NCI-H187 (cell line): ENCODE measurements around the gene DAPK2.

Experiments used
- DNase-seq, 2 experiments: peaks; one replicate each; lab custom pipeline; 2025; lab: John Stamatoyannopoulos, UW

Gene DAPK2

DNA sequence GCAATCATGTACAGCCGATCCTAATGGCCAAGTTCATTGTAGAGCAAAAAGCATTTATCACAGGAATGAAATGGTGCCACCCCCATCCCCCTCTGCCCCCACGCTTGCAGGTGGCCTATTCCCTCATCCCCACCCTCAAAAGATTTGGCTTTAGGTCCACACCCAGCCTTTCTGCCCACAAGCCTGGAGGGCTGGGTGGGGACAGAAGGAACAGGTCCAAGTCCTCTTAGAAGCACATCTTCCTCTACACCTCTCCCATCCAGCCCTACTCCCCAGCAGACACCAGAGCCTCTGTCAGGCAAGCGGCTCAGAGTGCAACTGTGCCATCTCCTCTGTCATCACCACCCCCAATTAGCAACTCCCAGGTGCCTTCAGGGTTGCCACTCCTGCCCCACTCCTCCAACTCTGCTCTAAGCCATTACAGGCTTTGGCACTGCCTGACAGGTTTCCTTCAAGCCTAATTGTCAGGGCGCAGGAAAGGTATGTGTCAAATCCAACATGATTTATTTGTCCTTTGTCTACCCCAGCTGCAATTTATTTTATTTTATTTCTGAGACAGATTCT lies 49.4 kb downstream of the DAPK2 start:
- DNase-seq: no peak

DNA sequence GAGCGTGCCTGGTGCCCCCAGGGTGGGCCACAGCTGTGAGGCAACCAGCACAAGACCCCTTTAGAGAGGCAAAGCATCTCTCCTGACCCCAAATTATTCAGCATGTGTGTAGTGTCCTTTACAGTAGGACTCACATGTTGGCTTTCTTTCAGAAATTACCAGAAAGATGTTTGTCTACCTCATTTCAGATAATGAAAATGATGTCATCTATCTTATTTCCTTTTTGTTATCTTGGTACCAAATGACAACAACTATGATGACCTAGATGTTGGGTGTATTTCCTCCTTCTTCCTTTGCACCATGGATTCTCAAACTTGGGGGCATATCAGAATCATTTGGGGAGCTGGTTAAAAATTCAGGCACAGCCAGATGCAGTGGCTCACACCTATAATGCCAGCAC lies 50.5 kb downstream of the DAPK2 start:
- DNase-seq: no peak

GRCh38 chr15:63994073-63994600 lies 52.1 kb downstream of the DAPK2 start:
- DNase-seq: no peak

DNA sequence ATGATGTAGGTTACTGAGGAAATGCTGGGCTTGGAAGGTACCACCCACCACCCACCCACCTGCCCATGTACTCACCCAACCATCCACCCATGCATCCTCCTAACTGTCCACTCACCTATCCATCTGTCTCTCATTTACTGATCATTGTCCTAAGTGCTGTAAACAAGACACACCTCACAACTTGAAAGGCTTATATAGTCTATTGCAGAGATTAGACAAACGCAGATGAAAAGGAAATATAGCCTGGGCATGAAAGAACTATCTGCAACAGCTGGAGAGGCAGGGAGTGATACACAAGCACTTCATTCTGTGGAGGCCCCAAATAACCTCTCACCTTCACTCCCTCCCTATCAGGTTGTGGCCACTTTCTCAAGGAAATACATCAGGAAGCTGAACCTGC lies 54.0 kb downstream of the DAPK2 start:
- no peak for DNase-seq

DNA sequence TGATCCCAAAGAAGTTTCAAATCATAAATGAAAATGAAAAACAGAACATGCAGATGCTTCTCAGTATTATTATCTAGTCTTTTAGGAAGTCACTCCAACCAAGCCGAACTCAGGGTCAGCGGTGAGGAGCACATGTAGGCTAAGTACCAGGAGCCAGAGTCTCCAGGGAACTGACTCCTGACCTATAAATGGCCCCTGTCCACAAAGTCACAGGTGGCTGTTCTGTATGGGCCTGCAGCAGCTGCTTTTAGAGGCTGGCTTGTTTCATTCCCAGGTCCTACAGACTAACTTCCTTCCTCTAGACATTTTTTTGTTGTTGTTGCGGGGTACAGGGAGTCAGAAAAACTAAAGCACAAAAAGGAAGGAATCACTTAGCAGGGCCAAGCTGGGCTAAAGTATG lies 54.6 kb downstream of the DAPK2 start:
- no peak for DNase-seq

- DNase-seq: no peak
Measured at GRCh38 chr15:63990454-63990853, 55.8 kb downstream of the DAPK2 start.

DNA sequence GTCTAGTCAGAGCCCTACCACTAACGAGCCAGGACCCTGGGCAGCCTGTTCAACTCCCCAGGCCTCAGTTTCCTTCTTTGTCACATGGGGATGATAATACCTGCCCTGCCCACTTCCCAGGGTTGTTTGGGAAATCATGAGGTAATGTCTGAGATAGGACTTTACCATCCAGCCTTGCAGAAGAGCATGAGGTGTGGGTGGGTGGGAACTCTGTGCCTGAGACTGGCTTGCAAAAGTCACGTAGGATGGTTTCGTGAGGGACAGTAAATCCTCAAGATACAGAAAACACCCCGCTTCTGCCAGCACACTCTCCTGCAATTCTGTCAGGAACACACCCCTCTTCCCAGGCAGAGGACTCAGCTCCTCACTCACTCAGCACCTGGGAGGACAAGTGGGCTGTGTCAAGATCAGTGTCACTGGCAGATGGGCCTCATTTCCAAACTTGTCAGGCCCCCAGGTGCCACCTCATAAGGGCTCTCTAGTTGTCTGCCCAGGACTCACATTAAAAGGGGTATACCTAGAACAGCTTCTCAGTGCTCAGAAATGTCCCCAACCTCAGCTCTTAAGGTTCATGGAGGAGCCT lies 58.4 kb downstream of the DAPK2 start:
- DNase-seq: no peak

DNA sequence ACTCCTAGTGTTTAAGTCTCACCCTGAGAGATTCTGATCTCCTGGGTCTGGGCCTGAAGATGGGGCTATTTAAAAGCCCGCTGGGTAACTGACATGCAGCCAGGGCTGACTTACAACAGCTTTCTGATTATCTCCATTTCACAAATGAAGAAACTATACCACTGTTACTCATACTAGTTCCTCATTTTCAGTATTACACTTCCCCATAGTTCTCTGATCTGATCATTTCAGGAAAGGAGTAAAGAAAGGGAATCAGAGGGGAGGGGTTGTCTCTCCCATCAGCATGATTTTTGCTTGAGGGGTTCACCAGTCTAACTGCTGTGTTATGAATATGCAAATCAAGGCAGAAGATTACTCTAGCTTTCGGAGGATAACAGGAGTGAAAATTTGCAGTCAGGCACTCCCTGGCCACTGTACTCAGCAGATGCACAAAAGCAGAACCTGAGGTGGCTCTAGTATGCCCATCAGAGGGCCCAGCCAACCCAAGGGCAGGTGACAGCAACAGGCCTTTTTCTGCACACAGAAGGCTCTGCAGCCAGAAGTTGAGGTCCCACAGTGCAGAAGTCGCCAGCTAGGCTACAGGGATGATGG lies 59.4 kb downstream of the DAPK2 start:
- DNase-seq: no peak

DNA sequence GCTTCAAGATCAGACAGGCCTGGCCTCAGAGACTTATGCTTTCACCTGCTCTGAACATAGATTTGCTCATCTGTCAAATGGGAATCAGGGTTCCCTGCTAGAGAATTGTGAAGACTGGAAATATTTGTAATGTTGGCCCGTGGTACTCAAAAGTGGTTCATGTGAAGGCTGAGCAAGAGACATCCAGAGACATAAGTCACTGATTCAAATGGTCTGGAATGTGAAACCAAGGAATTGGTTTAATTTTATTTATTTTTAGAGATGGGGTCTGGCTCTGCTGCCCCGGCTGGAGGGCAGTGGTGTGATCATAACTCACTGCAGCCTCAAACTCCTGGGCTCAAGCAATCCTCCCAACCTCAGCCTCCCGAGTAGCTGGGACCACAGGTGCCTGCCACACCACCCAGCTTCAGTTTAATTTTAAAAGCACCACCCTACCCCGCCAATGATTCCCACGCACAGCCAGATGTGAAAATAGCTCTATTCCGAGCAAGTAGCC lies 60.1 kb downstream of the DAPK2 start:
- no peak for DNase-seq

- DNase-seq: no peak
Measured at GRCh38 chr15:63985221-63986184, 60.8 kb downstream of the DAPK2 start.

- DNase-seq: no peak
Measured at GRCh38 chr15:63984331-63984730, 62.0 kb downstream of the DAPK2 start.

GRCh38 chr15:63983061-63983711 lies 63.1 kb downstream of the DAPK2 start:
- DNase-seq: no peak

DNA sequence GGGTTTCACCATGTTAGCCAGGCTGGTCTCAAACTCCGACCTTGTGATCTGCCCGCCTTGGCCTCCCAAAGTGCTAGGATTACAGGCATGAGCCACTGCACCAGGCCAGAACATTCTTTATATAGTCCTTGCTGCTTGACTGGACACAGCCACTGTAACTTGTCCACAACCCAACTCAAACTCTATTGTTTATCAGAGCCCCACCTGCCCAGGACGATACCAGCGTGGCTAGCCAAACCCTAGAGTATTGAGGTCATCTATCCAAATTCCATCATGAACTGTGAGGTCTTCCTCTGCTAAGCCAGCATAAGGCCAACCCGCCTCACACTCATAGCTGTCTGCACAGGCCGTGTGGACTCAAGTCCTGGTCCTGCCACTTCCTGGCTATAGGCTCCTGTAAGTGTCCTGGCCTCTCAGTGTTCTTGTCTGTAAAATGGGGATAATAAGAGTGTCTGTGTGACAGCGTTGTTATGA lies 63.9 kb downstream of the DAPK2 start:
- DNase-seq: no peak

GRCh38 chr15:63981596-63982320 lies 64.5 kb downstream of the DAPK2 start:
- no peak for DNase-seq

- no peak for DNase-seq
Measured at GRCh38 chr15:63979262-63979793, 67.0 kb downstream of the DAPK2 start.

DNA sequence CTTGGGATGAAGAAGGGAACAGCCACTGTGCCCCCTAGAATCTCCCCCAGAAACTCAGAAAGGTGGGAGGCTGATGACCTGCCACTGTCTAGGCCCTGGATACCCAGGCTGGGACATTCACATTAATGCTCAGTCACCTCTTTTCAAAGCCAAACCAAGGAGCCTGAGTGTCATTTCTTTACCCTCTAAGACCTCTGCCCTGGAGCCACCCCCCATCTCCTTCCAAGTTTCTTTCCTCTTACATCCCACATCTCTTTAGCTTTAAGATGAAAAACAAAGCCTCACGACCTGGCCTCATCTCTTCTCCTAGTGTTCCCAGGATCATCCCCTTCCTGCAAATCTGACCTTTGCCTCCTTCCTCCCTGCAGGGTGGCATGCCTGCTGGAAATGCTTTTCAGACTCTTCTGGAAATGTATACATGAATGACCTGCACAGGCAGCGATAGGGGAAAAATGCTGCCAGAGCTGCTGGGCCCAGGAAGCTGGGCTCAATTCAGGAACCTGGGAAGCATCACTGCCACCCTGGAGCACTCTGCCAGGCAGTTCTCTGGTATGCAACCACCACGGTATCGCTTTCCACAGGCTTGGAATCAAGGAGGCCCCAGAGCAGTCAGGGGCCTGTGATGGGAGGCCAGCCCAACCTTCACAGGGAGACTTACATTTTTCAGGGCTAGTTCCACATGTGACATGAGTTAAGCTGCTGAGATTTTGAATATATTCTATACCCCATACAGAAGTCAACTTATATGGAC lies 67.6 kb downstream of the DAPK2 start:
- DNase-seq: no peak

GRCh38 chr15:63977119-63977518 lies 69.2 kb downstream of the DAPK2 start:
- DNase-seq: no peak

GRCh38 chr15:63974021-63974420 lies 72.3 kb downstream of the DAPK2 start:
- DNase-seq: no peak

DNA sequence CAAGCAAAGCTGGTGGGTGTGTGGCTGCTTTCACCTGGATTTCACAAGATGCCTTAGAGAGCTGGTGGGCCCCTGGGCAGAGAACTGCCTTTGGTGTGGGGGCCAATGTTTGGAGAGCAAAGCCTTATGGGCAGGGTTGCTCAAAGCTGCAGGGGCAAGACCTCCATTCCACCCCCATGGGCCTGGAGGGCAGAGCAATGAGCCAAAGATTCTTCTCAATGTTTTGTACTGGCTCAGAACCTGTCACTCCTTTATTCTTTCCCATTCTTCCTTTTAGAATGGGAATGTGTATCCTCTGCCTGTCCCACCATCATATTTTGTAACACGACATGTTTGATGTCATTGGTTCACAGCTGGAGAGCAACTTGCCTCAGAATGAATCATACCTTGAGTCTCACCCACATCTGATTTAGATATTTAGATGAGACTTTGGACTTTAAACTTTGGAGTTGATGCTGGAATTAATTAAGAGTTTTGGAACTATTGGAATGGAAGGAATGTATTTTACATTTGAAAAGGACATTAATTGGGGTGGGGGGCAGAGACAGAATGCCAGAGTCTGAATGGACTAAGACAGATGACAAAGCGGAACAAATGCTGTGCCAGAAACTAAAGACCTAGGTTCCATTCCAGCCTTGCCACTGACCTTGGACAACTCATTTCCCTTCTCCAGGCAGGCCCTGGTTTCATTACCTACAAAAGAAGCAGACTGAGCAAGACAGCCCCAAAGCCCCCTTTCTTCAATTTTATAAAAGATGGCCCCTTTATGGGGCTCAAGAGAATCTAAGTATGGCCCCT lies 72.9 kb downstream of the DAPK2 start:
- DNase-seq: no peak
